ENCODE results near the gene OR10A3.

OR10A3 gene

DNA sequence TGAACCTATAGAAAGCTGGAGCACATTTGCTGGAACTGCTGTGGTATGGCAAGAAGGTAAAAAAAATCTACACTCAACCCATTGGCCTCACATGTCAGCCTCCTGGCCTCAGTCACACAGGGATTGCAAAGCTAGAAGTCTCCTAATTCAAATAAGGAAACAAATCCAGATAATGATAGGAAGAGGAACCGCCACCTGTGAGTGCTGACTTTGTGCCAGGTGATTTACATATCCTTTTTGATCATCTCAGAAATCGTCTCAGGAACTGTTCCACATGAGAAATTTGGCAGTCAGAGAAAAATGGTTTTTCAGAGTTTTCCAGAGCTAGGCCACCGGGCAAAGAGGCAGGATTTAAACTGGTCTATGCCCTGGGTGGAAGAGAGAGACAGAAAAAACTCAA lies 22.8 kb upstream of the OR10A3 start:
- Mint-ChIP-seq H3K4me3 (no peak overlapping the region), H3K36me3 (ENCODE audit: low read depth) (no peaks in the 10 kb centered on the region), H3K27me3 (ENCODE audit: low read depth, poor library complexity) (no peaks in the 10 kb centered on the region), H3K27ac (no peak overlapping the region), H3K9me3 (peaks cover 6% of the 10 kb centered on the region), H3K4me1 (no peaks in the 10 kb centered on the region)
- no peak for DNase-seq
- TF ChIP-seq, protein P1, sequence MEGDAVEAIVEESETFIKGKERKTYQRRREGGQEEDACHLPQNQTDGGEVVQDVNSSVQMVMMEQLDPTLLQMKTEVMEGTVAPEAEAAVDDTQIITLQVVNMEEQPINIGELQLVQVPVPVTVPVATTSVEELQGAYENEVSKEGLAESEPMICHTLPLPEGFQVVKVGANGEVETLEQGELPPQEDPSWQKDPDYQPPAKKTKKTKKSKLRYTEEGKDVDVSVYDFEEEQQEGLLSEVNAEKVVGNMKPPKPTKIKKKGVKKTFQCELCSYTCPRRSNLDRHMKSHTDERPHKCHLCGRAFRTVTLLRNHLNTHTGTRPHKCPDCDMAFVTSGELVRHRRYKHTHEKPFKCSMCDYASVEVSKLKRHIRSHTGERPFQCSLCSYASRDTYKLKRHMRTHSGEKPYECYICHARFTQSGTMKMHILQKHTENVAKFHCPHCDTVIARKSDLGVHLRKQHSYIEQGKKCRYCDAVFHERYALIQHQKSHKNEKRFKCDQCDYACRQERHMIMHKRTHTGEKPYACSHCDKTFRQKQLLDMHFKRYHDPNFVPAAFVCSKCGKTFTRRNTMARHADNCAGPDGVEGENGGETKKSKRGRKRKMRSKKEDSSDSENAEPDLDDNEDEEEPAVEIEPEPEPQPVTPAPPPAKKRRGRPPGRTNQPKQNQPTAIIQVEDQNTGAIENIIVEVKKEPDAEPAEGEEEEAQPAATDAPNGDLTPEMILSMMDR (IDR thresholded peaks at IDR 0.05), result no peak

DNA sequence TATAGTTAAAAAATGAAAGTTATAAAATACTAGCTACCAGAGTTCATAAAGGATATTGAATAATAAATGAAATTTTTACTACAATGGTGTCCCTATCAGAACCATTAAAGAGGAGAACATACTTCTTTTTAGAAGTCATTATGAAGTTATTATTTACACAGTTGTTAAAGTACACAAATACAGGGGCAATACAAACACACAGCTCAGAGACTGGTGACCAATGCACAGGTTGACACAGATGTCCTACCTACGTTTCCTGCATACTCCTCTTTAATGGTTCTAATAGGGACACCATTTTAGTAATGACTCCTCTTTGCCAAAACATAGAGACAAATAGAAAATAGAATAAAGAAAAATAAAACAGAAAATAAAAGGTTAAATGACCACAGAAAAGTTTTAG lies 13.7 kb upstream of the OR10A3 start:
- H3K4me3 Mint-ChIP-seq, result no peak overlapping the region
- no peak for DNase-seq
- TF ChIP-seq, protein P1 (IDR thresholded peaks at IDR 0.05), result no peak
- peaks cover 3% of the 10 kb centered on the region for H3K27me3 Mint-ChIP-seq (ENCODE audit: low read depth, poor library complexity)
- peaks cover 14% of the 10 kb centered on the region for H3K9me3 Mint-ChIP-seq
- H3K36me3 Mint-ChIP-seq (ENCODE audit: low read depth), result no peaks in the 10 kb centered on the region
- no peaks in the 10 kb centered on the region for H3K4me1 Mint-ChIP-seq
- H3K27ac Mint-ChIP-seq, result no peak overlapping the region

DNA sequence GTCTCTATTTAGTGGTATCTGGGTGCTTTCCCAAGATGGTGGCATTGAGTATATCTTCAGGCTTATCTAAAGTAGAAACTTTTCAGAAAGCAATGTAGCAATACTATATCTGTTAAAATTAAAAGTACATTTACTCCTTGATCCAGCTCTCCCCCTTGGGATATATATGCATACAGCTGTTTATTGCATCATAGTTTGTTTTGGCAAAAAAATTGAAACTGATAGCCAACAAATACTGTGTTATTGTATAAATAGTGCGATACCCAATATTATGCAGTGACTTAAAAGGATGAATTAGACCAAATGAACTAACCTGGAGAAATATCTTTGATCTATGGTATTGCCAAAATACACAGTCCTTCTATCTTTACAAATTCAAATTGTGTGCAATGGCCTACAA lies 8.4 kb upstream of the OR10A3 start:
- DNase-seq, result no peak
- Mint-ChIP-seq H3K9me3 (no peaks in the 10 kb centered on the region), H3K27me3 (ENCODE audit: low read depth, poor library complexity) (peaks cover 7% of the 10 kb centered on the region), H3K4me3 (no peak overlapping the region), H3K27ac (no peak overlapping the region), H3K4me1 (no peaks in the 10 kb centered on the region), H3K36me3 (ENCODE audit: low read depth) (no peaks in the 10 kb centered on the region)
- TF ChIP-seq, protein P1 (IDR thresholded peaks at IDR 0.05), result no peak

DNA sequence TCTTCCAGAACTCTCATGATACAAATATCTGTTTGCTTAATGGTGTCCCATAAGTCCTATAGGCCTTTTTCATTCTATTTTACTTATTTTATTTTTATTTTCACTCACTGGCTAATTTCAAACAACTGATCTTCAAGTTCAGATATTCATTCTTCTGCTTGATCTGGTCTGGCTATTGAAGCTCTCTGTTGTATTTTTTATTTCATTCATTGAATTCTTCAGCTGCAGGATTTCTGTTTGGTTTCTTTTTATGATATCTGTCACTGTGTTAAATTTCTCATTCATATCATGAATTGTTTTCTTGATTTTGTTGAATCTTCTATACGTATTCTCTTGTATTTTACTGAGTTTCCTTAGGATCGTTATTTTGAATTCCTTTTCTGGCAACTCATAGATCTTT lies 2.6 kb upstream of the OR10A3 start:
- no peak overlapping the region for H3K27ac Mint-ChIP-seq
- H3K4me1 Mint-ChIP-seq, result no peaks in the 10 kb centered on the region
- TF ChIP-seq, protein P1 (IDR thresholded peaks at IDR 0.05), result no peak

DNA sequence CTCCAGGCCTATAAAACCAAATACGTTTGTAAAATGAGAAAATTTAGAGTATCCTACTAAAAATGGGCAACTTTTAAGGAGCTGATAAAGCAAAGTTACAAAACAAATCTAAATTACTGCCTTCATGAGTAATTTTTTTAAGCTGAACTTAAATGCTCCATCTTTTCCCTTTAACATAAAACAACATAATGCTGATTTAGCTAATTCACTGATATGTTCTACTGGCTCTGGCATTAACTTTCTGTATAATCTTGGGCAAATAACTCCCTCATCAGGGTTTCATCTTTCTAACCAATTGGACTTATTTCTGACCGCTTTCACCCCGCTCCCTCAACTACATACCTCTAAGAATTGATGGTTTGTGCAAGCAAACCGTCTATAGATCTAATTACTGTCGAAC lies 362 bp downstream of the OR10A3 start:
- no peaks in the 10 kb centered on the region for H3K4me1 Mint-ChIP-seq
- H3K36me3 Mint-ChIP-seq (ENCODE audit: low read depth), result peaks cover 5% of the 10 kb centered on the region
- TF ChIP-seq, protein P1 (IDR thresholded peaks at IDR 0.05), result no peak
- no peak overlapping the region for H3K27ac Mint-ChIP-seq
- no peak overlapping the region for H3K4me3 Mint-ChIP-seq
- peaks cover 7% of the 10 kb centered on the region for H3K27me3 Mint-ChIP-seq (ENCODE audit: low read depth, poor library complexity)
- H3K9me3 Mint-ChIP-seq, result peaks cover 22% of the 10 kb centered on the region
- no peak for DNase-seq

More for the DNA sequence above, 2.6 kb upstream of the OR10A3 start:
- H3K36me3 Mint-ChIP-seq (ENCODE audit: low read depth), result peaks cover 5% of the 10 kb centered on the region
- H3K9me3 Mint-ChIP-seq, result peaks cover 22% of the 10 kb centered on the region
- no peak overlapping the region for H3K4me3 Mint-ChIP-seq
- H3K27me3 Mint-ChIP-seq (ENCODE audit: low read depth, poor library complexity), result peaks cover 10% of the 10 kb centered on the region
- no peak for DNase-seq

DNA sequence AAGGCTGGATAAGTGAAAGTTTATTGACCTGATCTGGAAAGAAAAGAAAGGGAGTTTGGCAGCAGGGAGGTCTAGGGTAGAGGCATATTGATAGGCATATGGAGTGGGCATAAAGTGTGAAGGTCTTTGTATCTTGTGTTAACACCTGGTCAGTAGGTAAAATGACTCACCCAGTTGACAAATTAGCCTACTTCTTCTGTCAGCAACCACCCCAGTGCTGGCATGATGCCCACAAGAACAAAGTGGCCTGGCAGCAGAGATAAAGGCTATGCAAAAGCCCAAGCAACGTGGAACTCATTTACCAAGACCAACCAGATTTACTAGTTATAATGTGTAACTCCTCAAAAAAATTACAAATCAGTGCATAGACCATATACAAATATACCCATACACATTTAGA lies 4.9 kb downstream of the OR10A3 start:
- TF ChIP-seq, protein P1 (IDR thresholded peaks at IDR 0.05), result no peak
- Mint-ChIP-seq H3K4me1 (no peaks in the 10 kb centered on the region), H3K4me3 (no peak overlapping the region), H3K27me3 (ENCODE audit: low read depth, poor library complexity) (peaks cover 10% of the 10 kb centered on the region), H3K36me3 (ENCODE audit: low read depth) (no peaks in the 10 kb centered on the region), H3K9me3 (peaks cover 15% of the 10 kb centered on the region), H3K27ac (no peak overlapping the region)
- DNase-seq, result no peak
